ENCODE results near the gene CCR9. TPM values are rescaled to one million over a fixed set of nuclear protein-coding genes. Genes with fewer than 3 reads are reported as not detected.

Gene CCR9
- total and polyA plus RNA-seq, 12 donors, result not detected

DNA sequence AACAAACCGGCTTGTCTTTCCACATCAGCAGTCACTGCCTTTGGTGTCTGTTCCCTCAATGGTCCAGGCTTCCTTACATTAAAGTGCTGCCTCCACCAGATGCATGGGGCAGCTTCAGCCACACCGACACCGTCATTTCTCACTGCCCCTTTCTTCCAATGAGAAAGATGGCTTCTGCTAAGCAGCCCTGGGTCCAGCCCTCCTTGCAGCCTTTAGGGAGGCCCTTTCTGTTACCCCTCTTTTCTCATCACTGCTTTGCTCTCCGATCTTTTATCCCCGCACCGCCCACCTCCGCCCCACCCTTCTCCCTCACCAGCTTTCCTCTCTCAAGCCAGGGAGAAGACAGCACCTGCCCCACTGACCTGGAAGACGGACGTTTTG, 28.7 kb downstream of the CCR9 start:
- no peaks in the 10 kb centered on the region for H3K27me3 ChIP-seq
- TF ChIP-seq, protein P1, sequence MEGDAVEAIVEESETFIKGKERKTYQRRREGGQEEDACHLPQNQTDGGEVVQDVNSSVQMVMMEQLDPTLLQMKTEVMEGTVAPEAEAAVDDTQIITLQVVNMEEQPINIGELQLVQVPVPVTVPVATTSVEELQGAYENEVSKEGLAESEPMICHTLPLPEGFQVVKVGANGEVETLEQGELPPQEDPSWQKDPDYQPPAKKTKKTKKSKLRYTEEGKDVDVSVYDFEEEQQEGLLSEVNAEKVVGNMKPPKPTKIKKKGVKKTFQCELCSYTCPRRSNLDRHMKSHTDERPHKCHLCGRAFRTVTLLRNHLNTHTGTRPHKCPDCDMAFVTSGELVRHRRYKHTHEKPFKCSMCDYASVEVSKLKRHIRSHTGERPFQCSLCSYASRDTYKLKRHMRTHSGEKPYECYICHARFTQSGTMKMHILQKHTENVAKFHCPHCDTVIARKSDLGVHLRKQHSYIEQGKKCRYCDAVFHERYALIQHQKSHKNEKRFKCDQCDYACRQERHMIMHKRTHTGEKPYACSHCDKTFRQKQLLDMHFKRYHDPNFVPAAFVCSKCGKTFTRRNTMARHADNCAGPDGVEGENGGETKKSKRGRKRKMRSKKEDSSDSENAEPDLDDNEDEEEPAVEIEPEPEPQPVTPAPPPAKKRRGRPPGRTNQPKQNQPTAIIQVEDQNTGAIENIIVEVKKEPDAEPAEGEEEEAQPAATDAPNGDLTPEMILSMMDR (IDR thresholded peaks at IDR 0.05), result no peak
- no peak overlapping the region for H3K4me3 ChIP-seq
- H3K27ac ChIP-seq, result no peak overlapping the region
- intact Hi-C loops (cut with DNase I), result no loop called here
- H3K9me3 ChIP-seq, result no peaks in the 10 kb centered on the region
- ATAC-seq (no peak), DNase-seq (no peak)
- H3K4me1 ChIP-seq, result peaks cover 0 to 13% (median 0%) of the 10 kb centered on the region in 9 donors
- WGBS, 2 donors, result 88 to 90% methylated on average over 9 of the region's 9 CpGs
- H3K36me3 ChIP-seq, result peaks cover 0 to 28% (median 3%) of the 10 kb centered on the region in 9 donors

- intact Hi-C loops (cut with DNase I), result no loop called here
- DNase-seq (no peak), ATAC-seq (peak in 5 of 8 donors; percentile 17 to 43 (median 33))
- Histone ChIP-seq H3K36me3 (peaks cover 0 to 35% (median 7%) of the 10 kb centered on the region in 9 donors), H3K4me3 (no peak overlapping the region), H3K27ac (no peak overlapping the region), H3K27me3 (no peaks in the 10 kb centered on the region), H3K4me1 (peaks cover 0 to 13% (median 0%) of the 10 kb centered on the region in 9 donors), H3K9me3 (no peaks in the 10 kb centered on the region)
- TF ChIP-seq, protein P1 (IDR thresholded peaks at IDR 0.05), result no peak
- 58 to 61% methylated on average over 13 of the region's 13 CpGs for WGBS, 2 donors
Measured at GRCh38 chr3:45915518-45916231, 29.3 kb downstream of the CCR9 start.

DNA sequence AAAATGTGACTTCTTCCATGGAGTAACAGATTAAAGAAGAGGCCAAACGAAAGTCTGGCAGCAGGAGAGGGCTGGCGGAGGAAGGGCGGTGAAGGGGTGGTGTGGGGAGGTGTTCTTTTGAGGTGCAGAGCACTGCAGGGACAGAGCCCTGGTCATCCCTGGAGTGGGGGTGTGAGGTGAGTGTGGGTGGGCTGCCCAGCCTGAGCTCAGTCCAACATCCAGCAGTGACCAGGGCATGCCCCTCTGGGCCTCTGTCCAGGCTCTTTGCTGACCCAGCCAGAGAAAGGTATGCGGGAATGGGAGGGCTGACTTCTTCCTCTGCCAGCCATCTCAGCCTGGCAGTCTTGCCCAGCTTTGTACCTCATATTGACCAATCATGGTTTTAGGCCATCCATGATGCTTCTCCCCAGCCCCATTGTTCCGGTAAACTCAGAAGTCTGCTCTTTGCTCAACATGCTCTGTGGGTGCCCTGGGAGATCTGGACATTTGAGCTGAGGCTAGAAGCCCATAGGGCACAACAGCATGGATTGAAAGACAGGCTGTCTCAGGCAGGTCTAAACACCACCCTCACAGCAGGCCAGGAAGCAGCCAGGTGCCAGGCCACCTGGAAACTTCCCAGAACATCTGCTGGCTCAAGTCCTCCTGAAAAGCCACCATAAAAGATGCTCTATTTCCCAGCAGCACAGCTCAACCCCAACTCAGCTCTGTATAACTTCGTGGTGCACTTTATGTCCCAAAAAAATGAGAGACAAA, 31.0 kb downstream of the CCR9 start:
- H3K27ac ChIP-seq, result no peak overlapping the region
- WGBS, 2 donors, result 87 to 88% methylated on average over 6 of the region's 6 CpGs
- H3K4me1 ChIP-seq, result peaks cover 0 to 13% (median 0%) of the 10 kb centered on the region in 9 donors
- intact Hi-C loops (cut with DNase I), result no loop called here
- ATAC-seq (peak in 3 of 8 donors; percentile 8 to 48 (median 18)), DNase-seq (no peak)
- H3K9me3 ChIP-seq, result no peaks in the 10 kb centered on the region
- TF ChIP-seq, protein P1 (IDR thresholded peaks at IDR 0.05), result no peak
- H3K36me3 ChIP-seq, result peaks cover 0 to 50% (median 22%) of the 10 kb centered on the region in 9 donors
- H3K4me3 ChIP-seq, result no peak overlapping the region
- H3K27me3 ChIP-seq, result no peaks in the 10 kb centered on the region

GRCh38 chr3:45921158-45922038, 35.1 kb downstream of the CCR9 start:
- 80 to 90% methylated on average over 14 of the region's 14 CpGs for WGBS, 2 donors
- intact Hi-C loops (cut with DNase I), result loop anchor here in 2 of 10 donors (10.0 kb wide), 1 partner anchor 157 kb away; no protein-coding TSS in a partner anchor

More at GRCh38 chr3:45921158-45922038, 35.1 kb downstream of the CCR9 start:
- TF ChIP-seq, protein P1 (IDR thresholded peaks at IDR 0.05), result no peak
- Histone ChIP-seq H3K27me3 (no peaks in the 10 kb centered on the region), H3K4me1 (peaks cover 0 to 9% (median 0%) of the 10 kb centered on the region in 9 donors), H3K27ac (no peak overlapping the region), H3K9me3 (no peaks in the 10 kb centered on the region), H3K4me3 (no peak overlapping the region), H3K36me3 (peaks cover 0 to 89% (median 49%) of the 10 kb centered on the region in 9 donors)
- DNase-seq (no peak), ATAC-seq (peak in 1 of 8 donors; percentile 12)

All from heart right ventricle (tissue), 16 donors.